ENCODE results near the gene MEIKIN. TPM values are rescaled to one million over a fixed set of nuclear protein-coding genes. Genes with fewer than 3 reads are reported as not detected.

The MEIKIN gene
- polyA plus RNA-seq, 1 donor from 2014 or later, result not detected

GRCh38 chr5:131765261-131765660, 180.2 kb downstream of the MEIKIN start:
- Histone ChIP-seq H3K27ac (ENCODE audit: low read length) (no peak overlapping the region), H3K9ac (ENCODE audit: low read length) (no peak overlapping the region), H3K9me3 (ENCODE audit: low read length) (peaks cover 5% of the 10 kb centered on the region), H3K79me2 (replicated peaks; ENCODE audit: insufficient read depth, low read length) (peaks cover 30% of the 10 kb centered on the region), H3K27me3 (ENCODE audit: insufficient read depth, low read depth, low read length) (no peaks in the 10 kb centered on the region), H3K4me3 (ENCODE audit: low read length) (no peak overlapping the region), H3K9me2 (ENCODE audit: insufficient read depth, low read length) (no peaks in the 10 kb centered on the region), H2AFZ (ENCODE audit: low read depth, low read length) (no peak overlapping the region), H4K20me1 (ENCODE audit: insufficient read depth) (no peaks in the 10 kb centered on the region), H3K4me2 (ENCODE audit: low read length) (no peak overlapping the region), H3F3A (ENCODE audit: insufficient read depth, low read length, poor library complexity, severe bottlenecking) (no peaks in the 10 kb centered on the region), H3K36me3 (ENCODE audit: insufficient read depth, low read length) (no peaks in the 10 kb centered on the region)
- TF ChIP-seq REST (IDR thresholded peaks at IDR 0.05; ENCODE audit: borderline replicate concordance) (no peak), SMC3 (conservative IDR thresholded peaks at IDR 0.05; ENCODE audit: poor library complexity) (no peak), CTCF (IDR thresholded peaks at IDR 0.05; ENCODE audit: poor library complexity, severe bottlenecking) (no peak), EP300 (conservative IDR thresholded peaks at IDR 0.05; ENCODE audit: poor library complexity, severe bottlenecking) (no peak), MXI1 (conservative IDR thresholded peaks at IDR 0.05; ENCODE audit: poor library complexity, severe bottlenecking) (no peak), POLR2AphosphoS5 (IDR thresholded peaks at IDR 0.05) (no peak), RAD21 (conservative IDR thresholded peaks at IDR 0.05) (no peak), EZH2 (IDR thresholded peaks at IDR 0.05; ENCODE audit: borderline replicate concordance, insufficient read depth, low read length, poor library complexity, severe bottlenecking) (no peak), TAF1 (IDR thresholded peaks at IDR 0.05; ENCODE audit: low read depth) (no peak)

- H3K27ac ChIP-seq (ENCODE audit: low read length), result no peak overlapping the region
- H3F3A ChIP-seq (ENCODE audit: insufficient read depth, low read length, poor library complexity, severe bottlenecking), result no peaks in the 10 kb centered on the region
- H4K20me1 ChIP-seq (ENCODE audit: insufficient read depth), result no peaks in the 10 kb centered on the region
- no peak overlapping the region for H3K9ac ChIP-seq (ENCODE audit: low read length)
- no peaks in the 10 kb centered on the region for H3K9me2 ChIP-seq (ENCODE audit: insufficient read depth, low read length)
- no peaks in the 10 kb centered on the region for H3K36me3 ChIP-seq (ENCODE audit: insufficient read depth, low read length)
- H3K9me3 ChIP-seq (ENCODE audit: low read length), result peaks cover 5% of the 10 kb centered on the region
- peaks cover 32% of the 10 kb centered on the region for H3K79me2 ChIP-seq (replicated peaks; ENCODE audit: insufficient read depth, low read length)
- H2AFZ ChIP-seq (ENCODE audit: low read depth, low read length), result no peak overlapping the region
- no peaks in the 10 kb centered on the region for H3K27me3 ChIP-seq (ENCODE audit: insufficient read depth, low read depth, low read length)
- no peak overlapping the region for H3K4me3 ChIP-seq (ENCODE audit: low read length)
- TF ChIP-seq CTCF (IDR thresholded peaks at IDR 0.05; ENCODE audit: poor library complexity, severe bottlenecking) (no peak), EZH2 (IDR thresholded peaks at IDR 0.05; ENCODE audit: borderline replicate concordance, insufficient read depth, low read length, poor library complexity, severe bottlenecking) (no peak), REST (IDR thresholded peaks at IDR 0.05; ENCODE audit: borderline replicate concordance) (no peak), EP300 (conservative IDR thresholded peaks at IDR 0.05; ENCODE audit: poor library complexity, severe bottlenecking) (no peak), TAF1 (IDR thresholded peaks at IDR 0.05; ENCODE audit: low read depth) (no peak), POLR2AphosphoS5 (IDR thresholded peaks at IDR 0.05) (no peak)
- H3K4me2 ChIP-seq (ENCODE audit: low read length), result no peak overlapping the region
Observed at GRCh38 chr5:131763968-131764367, 181.5 kb downstream of the MEIKIN start.

Measured in neural cell (in vitro differentiated cells).